Activated naive CD4-positive, alpha-beta T cell treated with anti-CD3 and anti-CD28 coated beads, Interleukin-2, amount 10 ng/mL, durations not matched to agents 7 days and 5 days (primary cell): ENCODE measurements around the gene COPS3.
"Not testable (repeated sequence)": the region's sequence is repeated elsewhere in the genome, so short reads cannot be mapped to it uniquely, and the experiment has no call there.

Experiments used
- CTCF ChIA-PET: fragments of 350-600 bp; sonication (Branson Sonifier 250); formaldehyde crosslinking; loops from one replicate; lab custom pipeline; 2021; ENCODE audit warnings: antibody characterized with exemption; lab: Charles Lee
- DNase-seq: peaks from one replicate; pipeline ENCODE4 v3.0.0-alpha.2; 2020
- H3K27ac Mint-ChIP-seq: one replicate; pipeline ENCODE4 v1.8.0; 2021; ENCODE audit warnings: mild to moderate bottlenecking, moderate library complexity, mixed read lengths
- H3K27me3 Mint-ChIP-seq: one replicate; pipeline ENCODE4 v1.8.0; 2021; ENCODE audit warnings: mild to moderate bottlenecking, mixed read lengths
- H3K36me3 Mint-ChIP-seq: one replicate; pipeline ENCODE4 v1.8.0; 2021; ENCODE audit warnings: mixed read lengths
- H3K4me1 Mint-ChIP-seq: one replicate; pipeline ENCODE4 v1.8.0; 2021; ENCODE audit warnings: mixed read lengths
- H3K4me3 Mint-ChIP-seq: one replicate; pipeline ENCODE4 v1.8.0; 2021; ENCODE audit warnings: mild to moderate bottlenecking, moderate library complexity, mixed read lengths
- H3K9me3 Mint-ChIP-seq: one replicate; pipeline ENCODE4 v1.8.0; 2021; ENCODE audit warnings: mixed read lengths

The COPS3 gene

GRCh38 chr17:17285951-17286350, 4.9 kb upstream of the COPS3 start:
- H3K36me3 Mint-ChIP-seq, result no peaks in the 10 kb centered on the region
- no peak overlapping the region for H3K4me3 Mint-ChIP-seq
- H3K4me1 Mint-ChIP-seq, result peaks cover 9% of the 10 kb centered on the region

GRCh38 chr17:17279316-17279715, 1.7 kb downstream of the COPS3 start:
- CTCF ChIA-PET, result interaction anchor here (1.0 to 2.5 kb wide), 2 partner anchors 9 to 27 kb away, joined by 3 to 11 read pairs; no protein-coding TSS in a partner anchor
- Mint-ChIP-seq H3K4me1 (peaks cover 36% of the 10 kb centered on the region), H3K27ac (peak overlapping the region; percentile 97), H3K4me3 (peak overlapping the region; percentile 95), H3K36me3 (peaks cover 25% of the 10 kb centered on the region), H3K9me3 (no peaks in the 10 kb centered on the region), H3K27me3 (peaks cover 7% of the 10 kb centered on the region)
- DNase-seq, result no peak

More at GRCh38 chr17:17285951-17286350, 4.9 kb upstream of the COPS3 start:
- CTCF ChIA-PET, result no interaction called here
- H3K27me3 Mint-ChIP-seq, result peaks cover 17% of the 10 kb centered on the region
- DNase-seq, result no peak
- no peaks in the 10 kb centered on the region for H3K9me3 Mint-ChIP-seq
- H3K27ac Mint-ChIP-seq, result no peak overlapping the region

GRCh38 chr17:17277431-17277830, 3.6 kb downstream of the COPS3 start:
- H3K4me3 Mint-ChIP-seq, H3K27ac Mint-ChIP-seq, H3K27me3 Mint-ChIP-seq, H3K9me3 Mint-ChIP-seq, DNase-seq: not testable (repeated sequence)
- CTCF ChIA-PET, result interaction anchor here (1.1 kb wide), 1 partner anchor 9 kb away, joined by 7 read pairs; no protein-coding TSS in a partner anchor
- Mint-ChIP-seq H3K36me3 (peaks cover 32% of the 10 kb centered on the region), H3K4me1 (peaks cover 36% of the 10 kb centered on the region)

- Mint-ChIP-seq H3K27me3 (no peaks in the 10 kb centered on the region), H3K4me1 (peaks cover 26% of the 10 kb centered on the region), H3K36me3 (peaks cover 33% of the 10 kb centered on the region), H3K27ac (no peak overlapping the region), H3K9me3 (no peaks in the 10 kb centered on the region), H3K4me3 (no peak overlapping the region)
- CTCF ChIA-PET, result interaction anchor here (1.2 kb wide), 1 partner anchor 30 kb away, joined by 4 read pairs; no protein-coding TSS in a partner anchor
- DNase-seq, result no peak
These were observed 5.1 kb downstream of the COPS3 start for GRCh38 chr17:17275971-17276370.

- no peaks in the 10 kb centered on the region for H3K9me3 Mint-ChIP-seq
- no peaks in the 10 kb centered on the region for H3K4me1 Mint-ChIP-seq
- H3K4me3 Mint-ChIP-seq, result no peak overlapping the region
- H3K27me3 Mint-ChIP-seq, result no peaks in the 10 kb centered on the region
- H3K27ac Mint-ChIP-seq, result no peak overlapping the region
- CTCF ChIA-PET, result interaction anchor here (0.5 to 2.4 kb wide), 12 partner anchors 9 to 342 kb away, joined by 3 to 11 read pairs (median 4); partner anchors contain the start of gene COPS3
- peak; percentile 49 for DNase-seq
- H3K36me3 Mint-ChIP-seq, result peaks cover 32% of the 10 kb centered on the region
These were observed 10.9 kb downstream of the COPS3 start for GRCh38 chr17:17269926-17270773.

- no peaks in the 10 kb centered on the region for H3K9me3 Mint-ChIP-seq
- CTCF ChIA-PET, result interaction anchor here (0.6 to 1.5 kb wide), 3 partner anchors 78 to 237 kb away, joined by 3 read pairs; no protein-coding TSS in a partner anchor
- H3K4me3 Mint-ChIP-seq, result no peak overlapping the region
- peaks cover 42% of the 10 kb centered on the region for H3K36me3 Mint-ChIP-seq
- H3K4me1 Mint-ChIP-seq, result no peaks in the 10 kb centered on the region
- no peak for DNase-seq
- no peaks in the 10 kb centered on the region for H3K27me3 Mint-ChIP-seq
- no peak overlapping the region for H3K27ac Mint-ChIP-seq
These were observed 16.6 kb downstream of the COPS3 start for GRCh38 chr17:17264430-17264829.

- Mint-ChIP-seq H3K9me3 (no peaks in the 10 kb centered on the region), H3K27ac (no peak overlapping the region), H3K4me3 (no peak overlapping the region), H3K36me3 (peaks cover 59% of the 10 kb centered on the region), H3K4me1 (no peaks in the 10 kb centered on the region), H3K27me3 (no peaks in the 10 kb centered on the region)
- DNase-seq, result no peak
- CTCF ChIA-PET, result interaction anchor here (1.0 to 1.9 kb wide), 2 partner anchors 10 to 54 kb away, joined by 3 to 10 read pairs; no protein-coding TSS in a partner anchor
These were observed 22.0 kb downstream of the COPS3 start for GRCh38 chr17:17258998-17259397.

- Mint-ChIP-seq H3K9me3 (no peaks in the 10 kb centered on the region), H3K4me3 (no peak overlapping the region), H3K36me3 (peaks cover 60% of the 10 kb centered on the region), H3K4me1 (peaks cover 4% of the 10 kb centered on the region), H3K27me3 (no peaks in the 10 kb centered on the region), H3K27ac (no peak overlapping the region)
- DNase-seq, result no peak
- CTCF ChIA-PET, result interaction anchor here (1.9 kb wide), 1 partner anchor 11 kb away, joined by 10 read pairs; no protein-coding TSS in a partner anchor
These were observed 23.0 kb downstream of the COPS3 start for GRCh38 chr17:17258011-17258410.

GRCh38 chr17:17256316-17256715, 24.7 kb downstream of the COPS3 start:
- DNase-seq, result no peak
- Mint-ChIP-seq H3K27me3 (no peaks in the 10 kb centered on the region), H3K27ac (no peak overlapping the region), H3K9me3 (no peaks in the 10 kb centered on the region), H3K36me3 (peaks cover 65% of the 10 kb centered on the region), H3K4me3 (no peak overlapping the region), H3K4me1 (peaks cover 4% of the 10 kb centered on the region)
- CTCF ChIA-PET, result interaction anchor here (1.0 kb wide), 1 partner anchor 13 kb away, joined by 3 read pairs; no protein-coding TSS in a partner anchor

- H3K9me3 Mint-ChIP-seq, H3K27ac Mint-ChIP-seq, H3K4me3 Mint-ChIP-seq, H3K27me3 Mint-ChIP-seq, CTCF ChIA-PET, H3K4me1 Mint-ChIP-seq, DNase-seq: not testable (repeated sequence)
- H3K36me3 Mint-ChIP-seq, result peaks cover 59% of the 10 kb centered on the region
These were observed 25.4 kb downstream of the COPS3 start for GRCh38 chr17:17255689-17256088.

- Mint-ChIP-seq H3K36me3 (peaks cover 50% of the 10 kb centered on the region), H3K4me1 (peaks cover 4% of the 10 kb centered on the region), H3K27ac (no peak overlapping the region), H3K27me3 (no peaks in the 10 kb centered on the region), H3K4me3 (no peak overlapping the region), H3K9me3 (no peaks in the 10 kb centered on the region)
- CTCF ChIA-PET, result no interaction called here
- no peak for DNase-seq
These were observed 27.0 kb downstream of the COPS3 start for GRCh38 chr17:17254036-17254435.

GRCh38 chr17:17253406-17253805, 27.6 kb downstream of the COPS3 start:
- H3K27me3 Mint-ChIP-seq, result no peaks in the 10 kb centered on the region
- CTCF ChIA-PET, result interaction anchor here (0.7 to 1.3 kb wide), 2 partner anchors 9 to 17 kb away, joined by 3 to 4 read pairs; no protein-coding TSS in a partner anchor
- no peak overlapping the region for H3K27ac Mint-ChIP-seq
- no peak for DNase-seq
- H3K4me1 Mint-ChIP-seq, result peaks cover 4% of the 10 kb centered on the region
- peaks cover 50% of the 10 kb centered on the region for H3K36me3 Mint-ChIP-seq
- no peaks in the 10 kb centered on the region for H3K9me3 Mint-ChIP-seq
- H3K4me3 Mint-ChIP-seq, result no peak overlapping the region

GRCh38 chr17:17252149-17252661, 28.8 kb downstream of the COPS3 start:
- peaks cover 49% of the 10 kb centered on the region for H3K36me3 Mint-ChIP-seq
- no peak overlapping the region for H3K4me3 Mint-ChIP-seq
- H3K27ac Mint-ChIP-seq, result no peak overlapping the region
- DNase-seq, result no peak
- H3K9me3 Mint-ChIP-seq, result no peaks in the 10 kb centered on the region
- no peaks in the 10 kb centered on the region for H3K27me3 Mint-ChIP-seq
- H3K4me1 Mint-ChIP-seq, result peaks cover 4% of the 10 kb centered on the region
- CTCF ChIA-PET, result interaction anchor here (1.3 kb wide), 1 partner anchor 8 kb away, joined by 3 read pairs; no protein-coding TSS in a partner anchor

- Mint-ChIP-seq H3K9me3 (no peaks in the 10 kb centered on the region), H3K27ac (no peak overlapping the region), H3K36me3 (peaks cover 33% of the 10 kb centered on the region), H3K4me3 (no peak overlapping the region), H3K27me3 (no peaks in the 10 kb centered on the region), H3K4me1 (no peaks in the 10 kb centered on the region)
- CTCF ChIA-PET, result no interaction called here
- no peak for DNase-seq
These were observed 34.2 kb downstream of the COPS3 start for GRCh38 chr17:17246879-17247278.
